ENCODE results near the gene LIPG.

The LIPG gene

GRCh38 chr18:49613641-49614151 lies 51.8 kb downstream of the LIPG start:
- no peak for DNase-seq

DNA sequence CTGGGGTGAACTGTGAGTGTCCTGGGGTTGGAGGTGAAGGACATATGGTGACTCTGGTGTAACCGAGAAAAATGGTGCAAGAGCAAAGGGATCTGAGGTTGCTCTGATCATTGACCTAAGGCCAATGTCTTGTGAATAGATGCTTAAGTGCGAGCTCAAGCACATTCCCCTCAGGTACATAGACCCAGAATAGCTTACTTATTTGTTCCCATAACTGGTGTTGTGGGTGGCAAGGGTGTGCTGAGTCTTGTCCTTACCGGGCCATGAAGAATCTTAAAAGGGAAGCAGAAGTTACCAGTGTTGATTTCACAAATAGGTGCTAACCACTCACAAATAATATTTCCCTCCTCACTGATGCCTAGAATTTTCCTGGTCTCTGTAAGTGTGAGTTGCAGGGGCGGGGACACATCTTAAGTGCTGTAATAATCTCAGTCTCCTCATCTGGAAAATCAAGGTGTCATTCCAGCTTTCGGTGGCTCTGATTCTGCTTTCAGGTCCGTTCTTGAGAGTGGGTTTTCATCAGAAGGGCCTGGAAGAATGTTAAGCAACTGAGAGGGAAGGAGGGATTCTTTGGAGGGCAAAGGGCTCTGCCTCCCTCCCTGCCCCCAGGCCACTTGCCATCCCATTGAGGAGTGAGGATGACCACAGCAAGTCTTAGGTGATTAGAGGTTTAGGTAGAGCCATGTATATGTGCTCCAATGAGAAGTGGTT lies 54.9 kb downstream of the LIPG start:
- DNase-seq: no peak

- DNase-seq: no peak
Observed at GRCh38 chr18:49617329-49617695, 55.5 kb downstream of the LIPG start.

DNA sequence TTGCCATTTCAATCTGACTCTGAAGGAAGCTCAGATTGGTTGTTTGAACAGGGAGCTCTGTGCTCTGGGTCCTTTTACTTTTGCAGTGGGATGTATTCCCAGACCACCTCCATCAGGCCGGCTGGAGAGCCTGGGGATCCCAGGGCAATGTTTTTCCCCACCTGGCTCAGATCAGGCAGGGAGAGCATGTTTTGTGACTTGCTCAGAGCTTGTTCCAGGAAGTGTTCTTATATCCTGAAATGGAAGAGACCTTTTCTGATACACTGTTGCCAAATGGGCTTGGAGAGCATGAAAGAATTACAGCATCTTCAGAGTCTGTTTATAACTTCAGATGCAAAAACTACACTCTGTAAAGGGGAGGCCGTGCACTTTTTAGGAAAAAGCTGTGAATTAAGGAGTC lies 56.0 kb downstream of the LIPG start:
- no peak for DNase-seq

DNA sequence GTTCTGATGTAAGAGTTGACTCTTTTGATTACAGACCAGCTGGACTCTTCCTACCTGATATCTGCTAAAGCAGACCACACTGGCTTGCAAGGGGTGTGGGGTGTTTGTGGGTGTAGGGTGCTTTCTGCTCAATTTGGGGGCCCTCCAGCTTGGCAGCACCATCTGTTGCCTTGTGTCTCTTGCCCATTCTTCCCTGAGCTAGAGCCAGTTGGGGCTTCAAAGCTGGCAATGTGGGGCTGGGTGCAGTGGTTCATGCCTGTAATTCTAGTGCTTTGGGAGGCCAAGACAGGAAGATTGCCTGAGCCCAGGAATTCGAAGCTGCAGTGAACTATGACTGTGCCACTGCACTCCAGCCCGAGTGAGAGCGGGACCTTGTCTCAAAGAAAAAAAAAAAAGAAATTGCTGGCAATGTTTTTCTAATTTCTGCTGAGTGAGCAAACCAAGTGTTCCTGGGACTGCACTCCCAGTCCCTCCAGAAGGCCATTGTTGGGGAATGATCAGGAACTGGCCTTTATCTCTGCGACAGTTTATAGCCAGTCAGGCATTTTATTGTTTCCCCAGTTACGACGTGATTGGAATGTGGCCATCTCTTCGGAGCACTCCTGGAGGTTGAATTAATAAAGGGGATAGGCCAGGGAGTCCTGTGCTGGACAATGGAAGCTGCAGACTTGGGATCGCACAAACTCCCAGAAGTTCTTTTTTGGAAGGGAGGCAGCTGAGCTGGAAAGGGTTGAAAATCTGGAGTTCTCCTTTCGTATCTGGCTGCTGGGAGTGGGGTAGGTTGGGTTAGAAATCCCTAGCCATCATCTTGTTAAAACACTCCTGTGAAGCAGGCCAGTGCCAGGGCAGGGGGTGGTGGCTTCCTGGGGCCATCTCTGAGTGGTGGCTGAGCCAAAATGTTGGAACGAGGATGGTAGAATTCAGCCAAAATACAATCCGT lies 57.2 kb downstream of the LIPG start:
- no peak for DNase-seq

DNA sequence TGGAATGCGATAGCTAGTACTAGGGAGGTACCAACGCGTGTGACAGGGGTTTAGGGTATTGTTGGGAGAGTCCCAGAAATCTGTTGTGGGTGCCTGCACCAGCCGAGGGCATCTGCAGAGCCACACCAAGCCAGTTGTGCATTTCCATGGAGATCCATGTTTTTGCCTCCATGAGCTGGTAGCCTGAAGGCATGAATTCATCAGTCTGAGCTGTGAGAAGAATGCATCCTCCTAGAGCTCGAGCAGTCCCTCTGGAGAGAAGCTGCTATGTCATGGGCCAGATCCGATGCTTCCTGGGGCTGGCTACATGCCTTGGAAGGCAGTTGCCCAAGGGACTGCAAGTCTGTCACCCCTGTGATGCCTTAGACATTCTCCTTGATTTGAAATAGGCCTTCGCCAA lies 57.9 kb downstream of the LIPG start:
- DNase-seq: no peak

- DNase-seq: no peak
Observed at GRCh38 chr18:49621301-49621700, 59.4 kb downstream of the LIPG start.

- DNase-seq: no peak
Observed at GRCh38 chr18:49621717-49622351, 60.0 kb downstream of the LIPG start.

GRCh38 chr18:49623571-49623970 lies 61.7 kb downstream of the LIPG start:
- DNase-seq: no peak

DNA sequence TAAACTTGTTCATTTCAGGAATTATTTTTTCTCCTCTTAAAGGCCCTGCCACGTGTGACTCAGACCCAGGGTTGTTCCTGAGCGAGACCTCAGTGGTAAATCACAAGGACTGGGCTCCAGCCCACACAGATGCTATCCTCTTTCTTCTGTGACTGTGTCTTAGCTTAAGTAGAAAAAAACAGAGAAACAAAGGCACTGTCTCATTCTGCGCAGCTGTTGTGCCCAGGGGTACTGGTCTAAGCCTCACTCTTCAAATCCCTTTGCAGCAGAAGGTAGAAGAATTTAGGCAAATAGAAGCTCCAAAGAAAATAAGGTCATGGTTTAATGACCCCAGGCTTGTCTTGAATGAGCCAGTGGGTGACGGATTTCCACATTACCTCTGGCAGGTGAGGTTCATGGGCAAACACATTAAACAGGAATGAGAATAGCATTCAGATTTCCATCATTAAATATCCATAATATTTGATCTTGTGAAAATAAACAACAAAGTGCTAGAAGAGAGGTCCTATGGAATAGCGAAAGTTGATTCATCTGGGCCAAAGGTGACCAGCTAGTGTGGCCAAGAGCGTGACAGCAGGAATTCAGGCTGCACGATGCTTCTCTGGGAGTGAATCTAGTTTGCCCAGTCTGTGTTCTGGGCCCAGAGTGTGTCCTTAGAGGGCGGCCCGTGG lies 63.3 kb downstream of the LIPG start:
- DNase-seq: no peak

DNA sequence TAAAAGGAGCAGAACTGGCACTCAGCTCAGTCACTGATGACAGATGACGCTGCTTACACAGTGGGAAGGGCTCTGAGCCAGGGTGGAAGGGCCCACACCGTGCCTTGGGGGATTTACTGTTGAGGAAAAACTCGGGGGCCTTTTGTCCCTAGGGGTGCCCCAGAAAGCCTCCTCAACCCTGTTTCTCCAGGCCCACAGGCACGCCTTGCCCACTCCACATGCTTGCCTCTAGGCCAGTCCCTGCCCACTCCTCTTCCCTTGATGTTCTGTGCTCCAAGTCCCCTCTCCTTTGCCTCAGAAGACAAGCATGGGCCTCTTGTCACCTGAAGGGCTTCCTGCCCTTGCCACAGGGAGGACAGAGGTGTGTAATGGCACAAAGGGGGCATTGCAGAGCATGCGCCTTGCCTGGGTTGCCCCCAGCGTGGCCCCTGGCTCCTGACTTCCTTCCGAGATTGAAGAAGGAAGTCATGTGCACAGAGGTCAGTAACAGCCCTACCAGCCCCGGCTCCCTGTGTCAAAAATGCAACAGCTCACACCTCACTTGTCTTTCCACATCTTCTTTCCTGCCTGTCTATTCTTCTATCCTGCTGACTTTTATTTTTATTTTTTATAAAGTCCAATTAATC lies 65.1 kb downstream of the LIPG start:
- no peak for DNase-seq

- no peak for DNase-seq
Observed at GRCh38 chr18:49628119-49628518, 66.3 kb downstream of the LIPG start.

DNA sequence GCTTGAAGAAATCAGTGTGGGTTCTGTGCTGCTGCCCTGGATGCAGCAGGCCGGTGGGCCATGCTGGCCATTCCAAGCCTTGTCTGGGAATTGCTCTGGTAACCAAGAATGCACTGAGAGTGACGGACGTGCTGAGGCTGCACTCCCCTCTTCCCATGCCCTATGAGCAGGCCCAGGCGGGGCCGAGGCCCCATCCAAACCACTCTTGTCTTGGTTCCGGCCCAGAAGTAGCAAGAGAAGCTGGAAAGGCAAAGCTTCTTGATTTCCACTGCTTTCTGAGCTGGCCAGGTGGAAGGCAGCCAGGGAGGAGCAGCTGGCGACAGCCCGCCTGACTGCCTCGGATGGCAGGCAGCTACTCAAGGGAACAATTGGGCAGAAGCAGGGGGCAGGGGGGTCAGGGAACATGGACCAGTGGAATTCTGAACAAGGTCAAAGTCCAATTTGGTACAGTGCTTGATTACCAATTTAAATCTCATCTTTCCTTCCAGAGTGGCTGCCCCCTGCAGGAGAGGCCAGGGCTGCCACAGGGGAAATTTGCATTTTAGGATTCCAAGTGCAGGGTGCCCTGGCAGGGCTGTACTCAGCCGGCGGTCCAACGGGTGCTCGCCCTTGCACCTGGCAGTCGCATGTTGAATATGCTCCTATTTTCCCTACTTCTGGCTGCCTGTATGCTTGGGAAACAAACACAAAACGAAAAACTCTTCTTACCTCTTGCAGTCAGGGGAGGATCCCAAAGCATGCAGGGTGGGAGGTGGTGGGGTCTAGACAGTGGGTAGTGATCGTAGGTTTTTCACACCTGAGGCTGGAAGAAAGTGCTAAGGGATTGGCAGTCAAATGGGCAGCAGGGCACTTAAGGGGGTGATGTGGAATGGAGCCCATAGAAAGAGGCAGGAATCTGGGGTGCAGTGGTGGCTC lies 67.3 kb downstream of the LIPG start:
- no peak for DNase-seq

- DNase-seq: no peak
Observed at GRCh38 chr18:49630246-49630699, 68.4 kb downstream of the LIPG start.

GRCh38 chr18:49631146-49631866 lies 69.4 kb downstream of the LIPG start:
- no peak for DNase-seq

GRCh38 chr18:49632588-49632987 lies 70.7 kb downstream of the LIPG start:
- DNase-seq: no peak

GRCh38 chr18:49638209-49638785 lies 76.4 kb downstream of the LIPG start:
- no peak for DNase-seq

DNA sequence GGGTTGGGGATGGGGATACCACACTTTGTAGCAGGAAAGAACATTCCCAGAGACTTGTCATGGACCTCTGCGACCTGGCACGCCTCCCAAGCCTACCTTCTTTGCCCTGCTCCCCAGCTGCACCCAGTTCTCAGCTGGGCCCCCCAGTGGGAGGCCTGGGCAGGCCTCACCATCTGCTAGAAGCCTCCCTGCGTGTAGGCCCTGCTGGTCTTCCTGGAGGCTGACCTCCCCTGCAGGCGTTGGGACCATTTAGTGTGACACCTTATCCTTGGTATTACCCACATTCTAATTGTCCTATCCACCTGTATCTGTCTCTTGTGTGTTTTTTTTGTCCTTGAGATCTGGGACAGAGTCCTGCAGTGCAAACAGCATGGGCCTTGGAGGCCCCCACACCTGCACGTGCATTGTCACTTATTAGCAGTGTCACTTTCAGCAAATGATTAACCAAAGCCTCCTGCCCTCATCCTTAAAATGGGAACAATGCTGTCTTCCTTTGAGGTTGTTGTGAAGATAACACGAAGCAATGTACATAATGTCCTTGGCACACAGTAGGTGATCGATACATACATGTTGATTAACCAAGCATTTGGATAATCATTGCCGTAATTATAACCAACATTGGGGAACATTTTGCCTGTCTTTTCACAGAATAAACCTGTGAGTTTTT lies 77.2 kb downstream of the LIPG start:
- DNase-seq: no peak

DNA sequence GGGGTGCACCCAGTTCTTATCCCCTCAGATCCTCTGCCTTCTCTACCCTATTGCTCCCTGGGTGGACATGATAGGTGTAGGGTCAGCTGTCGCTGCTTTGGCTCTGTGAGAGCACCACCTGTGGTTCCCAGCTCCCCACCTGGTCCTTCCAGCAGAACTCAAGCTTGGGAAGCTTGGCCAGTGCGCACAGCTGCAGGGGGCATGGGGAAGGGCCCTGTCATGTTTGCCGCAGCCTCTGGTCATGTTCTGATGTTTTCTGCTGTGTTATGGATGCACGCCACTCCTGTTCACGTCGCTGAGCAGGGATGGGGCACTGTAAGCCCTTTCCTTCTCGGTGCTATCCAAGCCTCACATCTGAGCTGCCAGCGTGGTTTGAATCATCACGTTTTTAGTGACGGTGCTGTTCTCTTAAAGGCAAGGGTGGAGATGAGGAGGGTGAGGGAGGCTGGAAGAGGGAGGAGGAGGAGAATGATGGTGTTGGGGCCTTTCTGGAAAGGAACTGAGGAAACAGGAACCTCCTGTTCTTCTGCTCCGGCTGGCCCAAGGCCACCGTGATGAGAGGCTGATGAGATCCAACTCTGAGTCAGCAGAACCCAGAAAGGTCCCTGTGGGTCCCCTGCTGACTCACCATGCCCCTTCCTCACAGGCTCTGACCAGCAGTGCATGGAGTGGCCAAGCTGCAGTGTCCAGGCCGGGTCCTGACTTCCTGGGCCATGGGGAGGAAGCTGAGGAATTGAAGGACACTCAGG lies 78.0 kb downstream of the LIPG start:
- no peak for DNase-seq
